Hippocampal formation (tissue), 2 donors: ENCODE measurements around the gene PROB1.
"Not testable (repeated sequence)": the region's sequence is repeated elsewhere in the genome, so short reads cannot be mapped to it uniquely, and the experiment has no call there.

Experiments used
- DNase-seq, 2 donors: peaks; one replicate each; lab custom pipeline; 2025; lab: John Stamatoyannopoulos, UW

PROB1 gene

DNA sequence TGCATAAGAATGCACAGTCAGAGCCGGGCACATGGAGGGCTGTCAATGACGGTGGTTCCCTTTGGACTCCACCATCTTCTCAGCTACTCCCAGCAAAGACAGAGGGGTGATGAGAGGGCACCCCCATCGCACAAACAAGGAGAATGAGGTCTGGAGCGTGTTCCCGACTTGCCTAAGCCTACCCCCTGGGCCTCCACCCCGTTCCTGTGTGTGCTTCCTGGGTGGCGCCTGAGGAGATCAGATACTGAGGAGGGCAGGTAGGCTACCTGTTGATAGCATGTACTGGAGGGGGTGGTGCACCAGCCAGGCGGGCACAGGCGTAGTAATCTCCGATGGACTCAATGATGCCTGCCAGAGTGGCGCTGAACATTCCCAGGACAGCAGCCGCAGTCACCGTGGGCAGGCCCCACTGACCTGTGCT lies 16.0 kb downstream of the PROB1 start:
- DNase-seq = no peak

GRCh38 chr5:139378101-139378825 lies 16.6 kb downstream of the PROB1 start:
- DNase-seq = no peak

- DNase-seq = no peak
Observed at GRCh38 chr5:139377226-139377625, 17.7 kb downstream of the PROB1 start.

- no peak for DNase-seq
Observed at GRCh38 chr5:139376364-139376763, 18.5 kb downstream of the PROB1 start.

DNA sequence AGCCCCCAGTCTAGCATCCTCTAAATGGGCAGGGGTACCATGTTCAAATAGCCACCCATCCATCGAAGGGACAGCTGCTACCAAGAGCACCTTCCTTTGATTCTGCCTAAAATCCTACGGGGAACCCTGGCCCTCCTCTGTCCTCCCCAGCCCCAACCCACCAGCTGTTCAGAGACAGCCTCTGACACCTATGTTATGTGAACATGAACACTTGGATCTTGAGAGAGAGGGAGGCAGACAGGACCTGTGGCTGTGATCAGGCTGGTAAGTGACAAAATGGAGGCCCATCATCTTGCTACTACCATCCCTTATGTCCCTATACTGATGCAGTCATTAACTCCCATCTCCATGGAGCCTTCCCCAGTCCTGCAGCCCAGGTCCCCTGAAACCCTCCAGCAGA lies 20.0 kb downstream of the PROB1 start:
- DNase-seq = no peak

DNA sequence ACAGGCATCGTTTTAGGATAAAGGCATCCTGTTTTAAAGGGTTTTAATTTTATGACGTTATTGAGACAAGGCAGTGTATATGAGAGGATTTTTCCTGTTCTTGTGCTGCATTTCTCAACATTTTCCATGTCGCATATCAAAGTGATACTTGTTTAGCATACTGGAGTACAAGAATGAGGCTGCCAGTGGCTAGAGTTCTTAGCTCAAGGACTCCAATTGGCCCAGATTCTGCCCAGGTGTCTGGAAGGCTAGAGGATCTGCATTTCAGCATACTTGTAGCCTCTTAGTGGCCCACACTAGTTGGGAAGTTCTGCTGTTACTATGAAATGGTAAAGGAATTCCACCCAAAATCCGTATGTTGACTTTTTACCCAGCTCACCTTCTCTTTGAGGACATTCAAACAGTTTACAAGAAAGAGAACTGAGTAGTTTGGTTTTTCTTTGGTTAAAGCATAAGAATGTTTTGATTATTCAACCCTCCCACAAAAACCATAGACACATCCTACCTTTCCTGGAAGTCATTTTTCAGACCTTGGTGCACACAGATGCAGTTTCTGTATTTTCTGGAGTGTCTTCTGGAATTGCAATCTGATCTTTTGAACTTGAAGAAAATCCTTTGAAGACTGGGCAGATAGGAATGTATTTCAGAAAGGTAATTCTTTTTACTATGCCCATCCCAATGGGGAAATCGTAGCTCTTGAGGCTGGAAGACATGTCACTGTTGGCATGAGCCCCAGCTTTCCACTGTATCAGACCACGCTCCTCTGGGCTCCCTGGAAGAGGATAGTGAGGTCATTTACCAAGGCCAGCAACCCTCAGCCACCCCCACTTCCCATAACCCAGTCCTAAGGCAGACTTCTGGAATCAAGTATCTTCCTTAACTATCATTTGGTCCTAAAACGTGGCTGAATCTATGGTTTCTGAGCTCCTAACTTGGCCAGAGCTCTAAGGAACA lies 23.1 kb downstream of the PROB1 start:
- DNase-seq = no peak

DNA sequence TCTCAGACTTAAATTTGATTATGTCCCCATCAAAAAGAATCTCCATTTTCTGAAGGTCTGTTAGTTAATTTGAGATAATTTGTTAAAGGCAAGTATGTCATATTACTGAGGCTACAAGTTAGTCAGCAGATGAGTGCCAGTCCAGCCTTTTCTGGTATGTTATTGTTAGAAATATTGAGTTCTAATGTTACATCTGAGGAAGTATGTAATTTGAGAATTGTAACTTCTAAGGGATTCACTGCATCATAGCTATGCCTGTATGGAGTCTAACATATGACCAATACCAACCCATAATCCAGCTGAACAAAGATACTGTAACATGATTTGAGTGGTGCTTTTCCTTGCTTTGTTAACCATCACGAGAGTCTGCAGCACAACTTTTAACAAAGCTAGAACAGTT lies 25.7 kb downstream of the PROB1 start:
- no peak for DNase-seq

DNA sequence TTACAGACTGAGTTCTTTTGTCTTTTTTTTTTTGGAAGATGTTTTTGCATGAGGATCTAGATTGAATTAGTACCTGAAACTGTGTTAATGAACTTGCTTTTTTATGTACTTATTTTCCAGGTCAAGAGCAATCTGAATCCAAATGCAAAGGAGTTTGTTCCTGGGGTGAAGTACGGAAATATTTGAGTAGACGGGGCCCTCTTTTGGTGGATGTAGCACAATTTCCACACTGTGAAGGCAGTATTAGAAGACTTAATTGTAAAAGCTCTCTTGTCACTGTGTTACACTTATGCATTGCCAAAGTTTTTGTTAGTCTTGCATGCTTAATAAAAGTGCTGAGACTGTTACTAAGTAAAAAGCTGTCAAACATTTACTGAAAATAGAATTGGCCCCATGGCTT lies 26.3 kb downstream of the PROB1 start:
- peak in 1 of 2 donors; percentile 21 for DNase-seq

GRCh38 chr5:139364466-139364865 lies 30.4 kb downstream of the PROB1 start:
- no peak for DNase-seq

- no peak for DNase-seq
Observed at GRCh38 chr5:139363937-139364336, 31.0 kb downstream of the PROB1 start.

DNA sequence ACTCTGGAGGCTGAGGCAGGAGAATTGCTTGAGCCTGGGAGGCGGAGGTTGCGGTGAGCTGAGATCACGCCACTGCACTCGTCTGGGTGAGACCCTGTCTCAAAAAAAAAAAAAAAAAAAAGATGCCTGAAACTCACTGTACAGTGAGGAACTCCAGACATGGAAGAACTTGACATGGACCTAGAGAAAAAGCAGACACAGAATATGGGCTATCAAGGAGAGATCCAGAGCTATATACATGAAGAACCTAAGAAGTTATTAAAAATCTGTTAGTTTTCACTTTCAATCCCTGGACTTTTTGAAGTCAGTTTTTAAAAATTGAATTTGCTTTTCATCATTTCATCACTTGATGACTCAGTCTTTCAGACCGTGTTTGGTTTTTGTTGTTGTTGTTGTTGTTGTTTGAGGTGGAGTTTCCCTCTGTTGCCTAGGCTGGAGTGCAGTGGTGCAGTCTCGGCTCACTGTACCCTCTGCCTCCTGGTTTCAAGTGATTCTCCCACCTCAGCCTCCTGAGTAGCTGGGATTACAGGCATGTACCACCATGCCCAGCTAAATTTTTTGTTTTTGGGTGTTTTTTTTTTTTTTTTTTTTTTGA lies 33.0 kb downstream of the PROB1 start:
- DNase-seq = no peak

DNA sequence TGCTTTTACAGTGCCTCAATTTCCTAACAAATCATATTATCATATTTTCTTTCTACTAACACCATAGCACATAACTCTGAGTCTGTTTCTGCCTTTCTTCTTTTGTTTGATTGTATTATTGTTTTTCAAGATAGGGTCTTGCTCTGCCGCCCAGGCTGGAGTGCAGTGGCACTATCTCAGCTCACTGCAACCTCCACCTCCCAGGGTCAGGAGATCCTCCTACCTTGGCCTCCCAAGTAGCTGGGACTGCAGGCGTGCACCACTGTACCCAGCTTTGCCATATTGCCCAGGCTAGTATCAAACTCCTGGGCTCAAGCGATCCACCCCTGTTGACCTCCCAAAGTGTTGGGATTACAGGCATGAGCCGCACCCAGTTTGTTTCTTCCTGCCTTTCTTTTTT lies 34.5 kb downstream of the PROB1 start:
- no peak for DNase-seq

DNA sequence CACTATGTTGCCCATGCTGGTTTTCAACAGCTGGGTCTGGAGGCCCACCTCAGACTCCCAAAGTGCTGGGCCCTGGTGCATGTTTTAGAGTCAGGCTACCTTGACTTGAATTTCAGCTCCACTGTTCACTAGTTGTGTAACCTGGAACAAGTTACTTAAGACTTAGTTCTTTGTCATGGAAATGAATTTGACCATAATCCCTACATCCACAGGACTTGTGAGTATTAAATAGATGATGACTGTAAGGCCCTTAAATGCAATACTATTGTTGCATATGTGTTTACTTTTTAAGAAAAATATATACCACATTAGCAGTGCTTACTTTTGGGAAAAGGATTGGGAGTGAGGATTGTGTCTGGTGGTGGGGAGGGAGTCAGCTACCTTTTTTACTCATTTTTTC lies 36.8 kb downstream of the PROB1 start:
- no peak for DNase-seq

DNA sequence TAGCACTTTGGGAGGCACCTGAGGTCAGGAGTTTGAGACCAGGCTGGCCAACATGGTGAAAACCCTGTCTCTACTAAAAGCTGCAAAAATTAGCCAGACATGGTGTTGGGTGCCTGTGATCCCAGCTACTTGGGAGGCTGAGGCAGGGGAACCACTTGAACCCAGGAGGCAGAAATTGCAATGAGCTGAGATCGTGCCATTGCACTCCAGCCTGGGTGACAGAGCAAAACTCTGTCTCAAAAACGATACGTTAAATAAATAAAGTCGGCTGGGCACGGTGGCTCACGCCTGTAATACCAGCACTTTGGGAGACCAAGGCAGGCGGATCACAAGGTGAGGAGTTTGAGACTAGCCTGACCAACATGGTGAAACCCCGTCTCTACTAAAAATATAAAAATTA lies 39.0 kb downstream of the PROB1 start:
- DNase-seq = not testable (repeated sequence)

- no peak for DNase-seq
Observed at GRCh38 chr5:139354186-139354585, 40.7 kb downstream of the PROB1 start.

- DNase-seq = not testable (repeated sequence)
Observed at GRCh38 chr5:139347863-139348262, 47.0 kb downstream of the PROB1 start.

GRCh38 chr5:139345442-139345841 lies 49.5 kb downstream of the PROB1 start:
- not testable (repeated sequence) for DNase-seq

- no peak for DNase-seq
Observed at GRCh38 chr5:139344177-139344576, 50.7 kb downstream of the PROB1 start.

- DNase-seq = no peak
Observed at GRCh38 chr5:139343476-139343875, 51.4 kb downstream of the PROB1 start.

- DNase-seq = no peak
Observed at GRCh38 chr5:139342423-139342723, 52.5 kb downstream of the PROB1 start.

GRCh38 chr5:139341689-139342422 lies 53.0 kb downstream of the PROB1 start, which contains the start of gene PAIP2:
Gene PAIP2, plus strand, starts transcription at chr5:139341854. Its CDS starts 21,931 bp downstream, at chr5:139363785.
- peak; percentile 94 to 98 for DNase-seq

DNA sequence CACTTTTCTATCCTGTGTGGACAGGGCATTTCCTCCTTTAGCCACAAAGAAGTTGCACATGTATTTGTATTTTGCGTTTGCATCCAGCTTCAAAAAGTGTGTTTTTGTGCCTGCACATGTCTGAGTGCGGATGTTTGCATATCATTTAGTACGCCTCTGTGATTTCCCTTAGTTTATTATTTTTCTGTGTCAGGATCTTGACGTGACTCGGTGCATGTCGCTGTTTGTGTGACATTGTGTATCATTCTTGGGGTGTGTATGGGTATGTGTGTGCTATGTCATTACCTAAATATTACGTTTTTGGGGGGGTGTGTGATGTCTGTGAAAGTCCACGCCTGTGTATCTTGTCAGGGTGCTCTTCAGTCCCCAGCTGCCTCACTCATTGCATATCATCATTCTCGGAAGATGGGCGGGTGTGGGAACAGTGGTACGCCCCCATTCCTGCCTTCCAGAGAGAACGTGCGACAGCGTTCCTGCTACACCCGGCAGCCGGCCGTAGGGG lies 53.7 kb downstream of the PROB1 start:
- DNase-seq = no peak
